Esophagus squamous epithelium (tissue), 4 donors: ENCODE results near the gene TOB1.

Experiments used
- CTCF ChIP-seq, 6 experiments: fragments of 450-650 bp in 4 of 6; fragments of 200-600 bp in 2 of 6; sonication (generic) in 2 of 6; IDR thresholded peaks; one replicate each; pipeline ENCODE4 v1.5.1; 2016 to 2019; ENCODE audit warnings: antibody characterized with exemption in 6 of 6, mild to moderate bottlenecking in 4 of 6, moderate library complexity in 4 of 6
- POLR2A ChIP-seq, 4 donors: fragments of 450-650 bp; IDR thresholded peaks; one replicate each; pipeline ENCODE4 v1.6.1; 2017; ENCODE audit warnings: antibody characterized with exemption in 4 of 4, mild to moderate bottlenecking in 4 of 4, moderate library complexity in 3 of 4

- TF ChIP-seq CTCF (IDR thresholded peaks at IDR 0.05) (no peak), POLR2A (IDR thresholded peaks at IDR 0.05) (no peak)
Measured at GRCh38 chr17:50882851-50883250, 16.7 kb upstream of the TOB1 start.
